Ovary (tissue), 3 donors: ENCODE data around the gene RAPGEF2.

ENCODE experiments used
- CTCF ChIP-seq, 3 donors: fragments of 450-650 bp in 2 of 3; fragments of 200-600 bp in 1 of 3; IDR thresholded peaks; one replicate each; pipeline versions ENCODE4 v1.5.1 to v1.8.0; 2016 to 2022; ENCODE audit warnings: antibody characterized with exemption in 3 of 3, mild to moderate bottlenecking in 1 of 3
- EP300 ChIP-seq: sonication (generic); formaldehyde crosslinking; IDR thresholded peaks from one replicate; pipeline ENCODE4 v1.6.1; 2017; ENCODE audit warnings: antibody characterized with exemption
- POLR2A ChIP-seq: fragments of 450-650 bp; IDR thresholded peaks from one replicate; pipeline ENCODE4 v1.6.1; 2017; ENCODE audit warnings: antibody characterized with exemption, mild to moderate bottlenecking, moderate library complexity
- donor health status: DM: no; HTN: no; CAD: no.

GRCh38 chr4:159145992-159146330 lies 43.1 kb downstream of the RAPGEF2 start:
- TF ChIP-seq EP300 (no peak), CTCF (IDR thresholded peaks at IDR 0.05) (no peak), POLR2A (no peak)
